ENCODE data around the gene SPEF2.

Gene SPEF2

DNA sequence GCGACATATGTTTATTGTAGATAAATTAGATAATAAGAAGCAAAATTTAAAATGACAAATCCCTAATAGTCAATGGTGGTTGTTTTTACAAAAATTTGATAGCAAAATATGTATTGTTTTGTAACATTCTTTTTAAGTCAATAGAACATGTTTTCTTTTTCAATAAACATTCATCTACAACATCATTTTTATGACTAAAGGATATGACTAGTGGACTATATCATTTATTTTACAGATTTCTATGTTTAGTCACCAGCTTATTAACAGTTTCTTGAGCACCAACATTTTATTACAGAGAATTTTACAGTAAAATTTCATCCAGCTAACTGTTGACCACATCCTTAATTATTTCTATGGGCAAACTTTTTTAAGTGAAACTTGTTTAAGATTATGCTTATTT, 124.3 kb downstream of the SPEF2 start:
- no peak for DNase-seq

- no peak for DNase-seq
Measured at GRCh38 chr5:35743644-35744043, 126.0 kb downstream of the SPEF2 start.

DNA sequence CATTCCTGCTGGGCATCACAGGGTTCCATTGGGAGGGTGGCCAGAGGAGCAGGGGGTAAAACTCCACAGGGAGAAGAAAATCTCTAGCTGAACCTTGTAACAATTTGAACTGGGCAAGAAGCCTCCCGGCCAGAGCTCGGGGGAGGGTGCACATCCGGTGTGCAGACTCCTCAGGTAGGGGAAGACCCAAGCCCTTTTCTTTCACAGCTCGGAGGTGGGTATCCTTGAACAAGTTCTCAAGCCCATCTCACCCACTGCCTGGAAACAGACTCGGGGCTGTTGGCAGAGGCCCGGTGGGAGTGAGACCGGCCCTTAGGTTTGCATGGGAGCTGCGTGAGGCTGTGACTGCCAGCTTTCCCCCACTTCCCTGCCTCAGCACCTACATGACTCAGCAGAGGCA, 127.5 kb downstream of the SPEF2 start:
- DNase-seq, result no peak

GRCh38 chr5:35745660-35746059, 128.0 kb downstream of the SPEF2 start:
- peak in 1 of 3 experiments; percentile 13 for DNase-seq

DNA sequence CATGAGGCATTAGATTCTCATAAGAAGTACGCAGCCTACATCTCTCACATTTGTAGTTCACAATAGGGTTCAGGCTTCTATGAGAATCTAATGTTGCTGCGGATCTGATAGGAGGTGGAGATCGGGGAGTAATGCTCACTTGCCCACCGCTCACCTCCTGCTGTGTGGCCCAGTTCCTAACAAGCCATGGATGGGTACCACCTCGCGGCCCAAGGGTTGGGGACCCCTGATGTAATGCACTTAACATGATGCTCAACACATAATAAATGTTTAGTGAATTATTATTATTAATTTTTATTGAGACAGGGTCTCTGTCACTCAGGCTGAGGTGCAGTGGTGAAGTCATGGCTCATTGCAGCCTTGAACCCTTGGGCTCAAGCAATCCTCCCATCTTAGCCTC, 134.3 kb downstream of the SPEF2 start:
- no peak for DNase-seq

- no peak for DNase-seq
Measured at GRCh38 chr5:35753500-35753899, 135.8 kb downstream of the SPEF2 start.

DNA sequence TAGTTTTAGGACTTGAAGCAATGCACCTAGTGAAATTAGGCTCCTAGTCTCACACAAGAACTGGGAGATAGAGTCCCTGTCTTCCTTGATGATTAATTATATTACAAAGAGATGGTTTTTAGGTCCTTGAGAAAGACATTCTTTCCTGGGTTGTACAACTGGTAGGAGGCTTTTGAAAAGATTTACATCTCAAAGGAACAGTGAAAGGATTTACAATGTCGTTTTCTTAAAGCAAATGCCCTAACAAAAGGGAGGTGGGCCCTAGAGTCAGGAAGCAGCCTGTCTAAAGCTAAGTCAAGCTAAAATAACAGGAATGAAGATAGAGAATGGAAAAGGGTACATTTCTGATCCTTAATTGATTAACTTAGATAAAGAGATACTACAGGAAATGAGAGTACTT, 136.8 kb downstream of the SPEF2 start:
- no peak for DNase-seq

DNA sequence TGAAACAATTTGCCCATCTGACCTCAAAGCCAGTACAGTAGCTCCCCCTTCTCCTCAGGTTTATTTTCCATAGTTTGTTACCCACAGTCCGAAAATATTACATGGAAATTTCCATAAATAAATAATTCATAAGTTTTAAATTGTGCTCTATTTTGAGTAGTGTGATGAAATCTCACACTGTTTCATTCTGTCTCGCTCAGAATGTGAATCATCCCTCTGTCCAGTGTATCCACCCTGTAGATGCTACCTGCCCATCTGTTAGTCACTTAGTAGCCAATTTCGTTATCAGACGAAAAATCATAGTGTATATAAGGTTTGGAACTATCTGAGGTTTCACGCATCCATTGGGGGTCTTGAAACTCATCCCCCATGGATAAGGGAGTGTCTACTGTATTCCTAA, 138.3 kb downstream of the SPEF2 start:
- DNase-seq, result no peak

GRCh38 chr5:35758151-35758724, 140.6 kb downstream of the SPEF2 start:
- DNase-seq, result no peak

DNA sequence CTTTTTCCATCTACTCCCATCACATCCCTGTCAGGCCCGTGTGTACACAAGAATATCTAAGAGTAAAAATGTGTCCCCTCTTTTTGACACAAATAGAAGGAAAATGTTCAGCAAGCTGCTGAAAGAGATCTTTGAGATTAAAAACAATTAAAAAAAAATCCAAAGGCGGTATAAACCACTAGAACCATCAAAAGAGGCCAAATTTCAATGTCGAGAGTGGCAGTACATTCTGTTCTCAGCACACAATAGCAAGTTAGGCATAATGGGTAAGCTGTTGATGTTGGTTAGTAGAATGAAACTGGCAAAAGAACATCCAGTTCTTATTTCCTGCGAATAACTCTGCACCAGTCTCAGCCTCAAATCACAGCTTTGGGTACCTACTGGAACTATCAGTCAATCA, 143.9 kb downstream of the SPEF2 start:
- no peak for DNase-seq

- no peak for DNase-seq
Measured at GRCh38 chr5:35762368-35762767, 144.7 kb downstream of the SPEF2 start.

- no peak for DNase-seq
Measured at GRCh38 chr5:35765921-35766320, 148.3 kb downstream of the SPEF2 start.

GRCh38 chr5:35771300-35771699, 153.6 kb downstream of the SPEF2 start:
- no peak for DNase-seq

GRCh38 chr5:35771839-35772238, 154.2 kb downstream of the SPEF2 start:
- DNase-seq, result no peak

DNA sequence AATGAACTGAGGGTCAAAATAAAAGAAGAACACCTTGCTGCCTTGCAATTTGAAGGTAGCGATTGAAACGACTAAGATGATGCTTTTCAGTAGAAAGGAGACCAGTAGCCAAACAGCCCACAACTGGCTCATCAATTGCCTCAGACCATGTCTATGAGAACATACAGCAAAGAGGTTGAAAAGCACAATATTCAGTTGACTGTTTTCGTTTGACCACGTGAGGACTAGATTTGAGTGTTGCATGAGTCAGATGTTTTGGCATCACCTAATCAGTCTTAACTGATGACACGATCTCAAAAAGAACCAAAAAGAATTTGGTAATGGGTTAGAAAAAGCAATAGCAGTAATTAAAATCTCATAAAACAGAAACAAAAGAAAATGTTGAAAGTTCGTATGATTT, 156.3 kb downstream of the SPEF2 start:
- no peak for DNase-seq

DNA sequence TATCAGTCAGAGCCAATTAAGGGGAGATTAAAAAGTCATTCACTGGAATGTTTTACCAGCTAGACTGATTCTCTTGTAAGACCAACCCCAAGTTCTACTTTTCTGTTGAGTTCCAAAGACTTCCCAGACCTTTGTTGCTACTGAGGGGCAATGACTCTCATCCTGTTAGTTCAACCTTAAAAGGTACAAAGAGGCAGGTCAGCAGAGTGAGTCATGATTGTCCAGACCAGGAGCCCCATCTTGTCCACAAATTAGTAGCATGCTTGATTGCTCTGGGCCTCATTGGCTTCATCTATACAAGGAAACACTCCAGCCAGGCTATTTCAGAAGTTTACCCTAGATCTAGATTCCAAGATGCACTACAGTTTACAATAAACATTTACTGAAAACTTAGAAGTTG, 159.1 kb downstream of the SPEF2 start:
- no peak for DNase-seq

GRCh38 chr5:35777358-35778087, 159.9 kb downstream of the SPEF2 start:
- DNase-seq, result peak; percentile 36 to 82 (median 53)

- DNase-seq, result no peak
Measured at GRCh38 chr5:35778259-35778769, 160.7 kb downstream of the SPEF2 start.

- no peak for DNase-seq
Measured at GRCh38 chr5:35780236-35780635, 162.6 kb downstream of the SPEF2 start.

GRCh38 chr5:35781181-35781790, 163.6 kb downstream of the SPEF2 start:
- no peak for DNase-seq

GRCh38 chr5:35783551-35783950, 165.9 kb downstream of the SPEF2 start:
- DNase-seq, result no peak

DNA sequence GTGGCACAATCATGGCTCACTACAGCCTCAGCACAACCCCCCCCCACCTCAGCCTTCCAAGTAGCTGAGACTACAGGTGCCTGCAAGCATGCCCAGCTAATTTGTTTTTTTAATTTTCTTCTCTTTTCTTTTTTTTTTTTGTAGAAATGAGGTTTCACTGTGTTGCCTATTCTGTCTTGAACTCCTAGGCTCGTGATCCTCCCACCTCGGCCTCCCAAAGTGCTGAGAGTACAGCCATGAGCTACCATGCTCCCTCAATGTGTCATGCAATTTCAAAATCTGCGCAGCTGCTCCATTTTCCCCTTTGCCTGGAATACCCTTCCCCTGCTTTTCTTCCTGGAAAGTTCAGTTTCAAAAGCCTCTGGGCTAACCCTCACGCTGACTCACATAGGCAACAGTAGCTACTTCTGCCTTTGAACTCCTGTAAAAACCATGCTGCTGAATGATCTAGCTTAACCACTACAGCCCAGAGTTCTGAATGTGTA, 168.0 kb downstream of the SPEF2 start:
- DNase-seq, result no peak

DNA sequence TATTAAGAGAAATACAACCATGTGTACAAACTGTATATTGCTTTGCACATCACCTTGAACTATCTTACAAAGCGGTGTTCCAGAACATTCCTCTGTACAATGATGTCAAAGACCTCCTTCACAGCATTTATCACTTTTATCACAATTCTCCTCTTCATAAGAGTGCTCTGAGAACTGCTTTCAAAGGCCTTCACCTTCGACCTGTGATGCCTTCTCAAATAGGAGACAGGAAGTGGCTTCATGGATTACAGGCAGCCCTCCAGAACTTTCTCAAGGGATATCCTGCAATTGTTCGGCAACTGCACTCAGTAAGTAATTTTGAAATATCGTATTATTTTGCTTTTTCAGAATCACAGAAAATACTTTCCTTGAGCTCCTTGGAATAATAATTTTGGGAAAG, 171.1 kb downstream of the SPEF2 start:
- no peak for DNase-seq

All from NCI-H1417 (cell line).